HL-60 (cell line): ENCODE results near the gene BIRC3.

ENCODE experiments used
- DNase-seq, 2 experiments: peaks; one replicate each; pipeline ENCODE4 v3.0.0-alpha.2; 2010 to 2020; ENCODE audit warnings: low read depth in 1 of 2, low spot score in 1 of 2
- H3K27ac ChIP-seq: fragments of 250-450 bp; sonication (Bioruptor Pico); replicated peaks from 2 replicates; pipeline ENCODE4 v1.5.1; 2020; ENCODE audit warnings: mild to moderate bottlenecking, moderate library complexity
- H3K27me3 ChIP-seq: fragments of 250-450 bp; sonication (Bioruptor Pico); 2 replicates; pipeline ENCODE4 v1.5.1; 2021; ENCODE audit warnings: mild to moderate bottlenecking, moderate library complexity; ENCODE audit not compliant: insufficient read depth, poor library complexity, severe bottlenecking
- H3K4me3 ChIP-seq: replicated peaks from 2 replicates; pipeline ENCODE4 v1.5.1; 2011; ENCODE audit warnings: mild to moderate bottlenecking, control low read depth, low read length; ENCODE audit not compliant: insufficient read depth
- CTCF ChIP-seq: IDR thresholded peaks from one replicate; pipeline ENCODE4 v1.5.1; 2011; ENCODE audit warnings: low read length, control low read depth, inconsistent platforms; ENCODE audit not compliant: insufficient read depth
- GABPA ChIP-seq: IDR thresholded peaks from 2 replicates; pipeline ENCODE4 v1.6.1; 2012; ENCODE audit warnings: low read depth
- POLR2AphosphoS5 ChIP-seq: IDR thresholded peaks from 2 replicates; pipeline ENCODE4 v1.6.1; 2012; ENCODE audit warnings: low read depth
- SPI1 ChIP-seq: IDR thresholded peaks from 2 replicates; pipeline ENCODE4 v1.6.1; 2012; ENCODE audit warnings: low read depth, mild to moderate bottlenecking, borderline replicate concordance
- TF ChIP-seq, protein P1 (sequence below): IDR thresholded peaks from 2 replicates; pipeline ENCODE4 v1.6.1; 2012; ENCODE audit warnings: low read depth; ENCODE audit not compliant: insufficient replicate concordance

BIRC3 gene

DNA sequence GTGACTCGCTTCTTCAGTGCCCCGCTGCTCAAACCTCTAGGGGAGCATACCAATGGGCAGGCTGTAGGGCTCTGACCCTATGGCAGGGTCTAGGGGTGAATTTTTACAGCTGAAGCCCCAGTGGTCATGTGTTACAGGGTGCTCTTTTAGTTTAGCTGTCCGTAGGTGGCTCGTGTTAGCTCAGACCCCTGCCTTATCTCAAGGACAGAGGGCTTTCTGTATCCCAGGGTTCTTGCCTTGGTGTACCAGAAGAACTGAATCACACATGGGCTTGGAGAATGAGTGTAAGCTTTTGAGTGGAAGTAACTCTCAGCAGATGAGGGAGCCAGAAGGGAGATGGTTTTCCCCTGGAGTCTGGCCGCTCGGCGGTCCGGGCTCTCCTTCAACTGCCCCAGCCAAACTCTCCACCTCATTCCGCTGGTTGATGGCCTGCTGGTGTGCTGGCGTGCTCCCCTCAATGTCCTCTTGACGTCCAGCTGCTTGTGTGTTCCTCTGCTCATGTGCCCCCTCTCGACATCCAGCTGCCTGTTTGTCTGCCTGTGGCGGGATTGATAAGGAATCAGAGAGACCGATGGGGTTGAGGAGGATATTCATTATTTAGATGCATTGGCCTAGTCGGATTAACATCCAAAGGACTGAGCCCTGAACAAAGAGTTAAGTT is 67.3 kb downstream of the BIRC3 start:
- no peak overlapping the region for H3K4me3 ChIP-seq
- H3K27ac ChIP-seq = no peak overlapping the region
- no peak for TF ChIP-seq POLR2AphosphoS5
- no peak for TF ChIP-seq CTCF
- no peak for TF ChIP-seq GABPA
- TF ChIP-seq, protein P1, sequence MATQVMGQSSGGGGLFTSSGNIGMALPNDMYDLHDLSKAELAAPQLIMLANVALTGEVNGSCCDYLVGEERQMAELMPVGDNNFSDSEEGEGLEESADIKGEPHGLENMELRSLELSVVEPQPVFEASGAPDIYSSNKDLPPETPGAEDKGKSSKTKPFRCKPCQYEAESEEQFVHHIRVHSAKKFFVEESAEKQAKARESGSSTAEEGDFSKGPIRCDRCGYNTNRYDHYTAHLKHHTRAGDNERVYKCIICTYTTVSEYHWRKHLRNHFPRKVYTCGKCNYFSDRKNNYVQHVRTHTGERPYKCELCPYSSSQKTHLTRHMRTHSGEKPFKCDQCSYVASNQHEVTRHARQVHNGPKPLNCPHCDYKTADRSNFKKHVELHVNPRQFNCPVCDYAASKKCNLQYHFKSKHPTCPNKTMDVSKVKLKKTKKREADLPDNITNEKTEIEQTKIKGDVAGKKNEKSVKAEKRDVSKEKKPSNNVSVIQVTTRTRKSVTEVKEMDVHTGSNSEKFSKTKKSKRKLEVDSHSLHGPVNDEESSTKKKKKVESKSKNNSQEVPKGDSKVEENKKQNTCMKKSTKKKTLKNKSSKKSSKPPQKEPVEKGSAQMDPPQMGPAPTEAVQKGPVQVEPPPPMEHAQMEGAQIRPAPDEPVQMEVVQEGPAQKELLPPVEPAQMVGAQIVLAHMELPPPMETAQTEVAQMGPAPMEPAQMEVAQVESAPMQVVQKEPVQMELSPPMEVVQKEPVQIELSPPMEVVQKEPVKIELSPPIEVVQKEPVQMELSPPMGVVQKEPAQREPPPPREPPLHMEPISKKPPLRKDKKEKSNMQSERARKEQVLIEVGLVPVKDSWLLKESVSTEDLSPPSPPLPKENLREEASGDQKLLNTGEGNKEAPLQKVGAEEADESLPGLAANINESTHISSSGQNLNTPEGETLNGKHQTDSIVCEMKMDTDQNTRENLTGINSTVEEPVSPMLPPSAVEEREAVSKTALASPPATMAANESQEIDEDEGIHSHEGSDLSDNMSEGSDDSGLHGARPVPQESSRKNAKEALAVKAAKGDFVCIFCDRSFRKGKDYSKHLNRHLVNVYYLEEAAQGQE = no peak
- no peak for TF ChIP-seq SPI1
- no peak for DNase-seq
- no peaks in the 10 kb centered on the region for H3K27me3 ChIP-seq

GRCh38 chr11:102385085-102386007 is 68.1 kb downstream of the BIRC3 start:
- DNase-seq = no peak
- no peak for TF ChIP-seq POLR2AphosphoS5
- TF ChIP-seq, protein P1 = no peak
- TF ChIP-seq GABPA = no peak
- TF ChIP-seq SPI1 = peak; percentile 69
- Histone ChIP-seq H3K27ac (no peak overlapping the region), H3K4me3 (no peak overlapping the region), H3K27me3 (no peaks in the 10 kb centered on the region)

- no peak for TF ChIP-seq GABPA
- TF ChIP-seq SPI1 = no peak
- no peak for TF ChIP-seq CTCF
- TF ChIP-seq POLR2AphosphoS5 = no peak
- TF ChIP-seq, protein P1 = no peak
- H3K27me3 ChIP-seq = no peaks in the 10 kb centered on the region
- H3K4me3 ChIP-seq = no peak overlapping the region
- no peak for DNase-seq
- H3K27ac ChIP-seq = no peak overlapping the region
Measured at GRCh38 chr11:102386136-102386734, 69.0 kb downstream of the BIRC3 start.
